Esophagus squamous epithelium (tissue), 5 donors: ENCODE results near the gene VAMP3. TPM values are rescaled to one million over a fixed set of nuclear protein-coding genes. Genes with fewer than 3 reads are reported as not detected.

Experiments
- DNase-seq: peaks from one replicate; lab custom pipeline; 2025; lab: John Stamatoyannopoulos, UW
- H3K27ac ChIP-seq, 4 donors: fragments of 200-600 bp; sonication (generic); one replicate each; pipeline ENCODE4 v1.5.1; 2016 to 2019; ENCODE audit warnings: mild to moderate bottlenecking in 1 of 4
- H3K27me3 ChIP-seq, 4 donors: fragments of 200-600 bp; sonication (generic); 1 replicate in 3 of 4; 2 replicates in 1 of 4; pipeline versions ENCODE4 v1.5.1 to v1.6.0; 2017 to 2021; ENCODE audit warnings: antibody characterized with exemption in 1 of 4
- H3K36me3 ChIP-seq, 3 donors: fragments of 200-600 bp; sonication (generic); one replicate each; pipeline ENCODE4 v1.5.1; 2016 to 2019
- H3K4me1 ChIP-seq, 3 donors: fragments of 200-600 bp; sonication (generic); one replicate each; pipeline ENCODE4 v1.5.1; 2017 to 2019
- H3K4me3 ChIP-seq, 4 donors: fragments of 200-600 bp; sonication (generic); 1 replicate in 3 of 4; 2 replicates in 1 of 4; pipeline ENCODE4 v1.5.1; 2016 to 2019; ENCODE audit warnings: mild to moderate bottlenecking in 2 of 4, moderate library complexity in 1 of 4
- H3K9me3 ChIP-seq, 3 donors: fragments of 200-600 bp; sonication (generic); one replicate each; pipeline ENCODE4 v1.5.1; 2016 to 2019
- CTCF ChIP-seq, 6 experiments: fragments of 450-650 bp in 4 of 6; fragments of 200-600 bp in 2 of 6; sonication (generic) in 2 of 6; IDR thresholded peaks; one replicate each; pipeline ENCODE4 v1.5.1; 2016 to 2019; ENCODE audit warnings: antibody characterized with exemption in 6 of 6, mild to moderate bottlenecking in 4 of 6, moderate library complexity in 4 of 6
- POLR2A ChIP-seq, 4 donors: fragments of 450-650 bp; IDR thresholded peaks; one replicate each; pipeline ENCODE4 v1.6.1; 2017; ENCODE audit warnings: antibody characterized with exemption in 4 of 4, mild to moderate bottlenecking in 4 of 4, moderate library complexity in 3 of 4
- WGBS, 2 donors: methylation state at CpG; one replicate each; pipeline ENCODE4 v1.1.5; 2018; 5-methylcytosine and 5-hydroxymethylcytosine counted together
- intact Hi-C: fragments of 100-400 bp; cut with DNase I; formaldehyde crosslinking; loops from one replicate; pipeline ENCODE4 v1.15.0; 2022
- total RNA-seq, 4 donors: library from RNA; depleted of rRNA; stranded (reverse); fragments of >200 nt; gene quantifications; one replicate each; pipeline ENCODE4 v1.1.0, GENCODE V29; 2016
- donor health status: DM: yes; HTN: yes; CAD: no.

The VAMP3 gene
- total RNA-seq, 4 donors from 2014 or later = 55.8 to 94.6 (median 75.4) TPM

GRCh38 chr1:7743346-7743745 is 27.8 kb upstream of the VAMP3 start:
- intact Hi-C loops = no loop called here
- peaks cover 0 to 17% (median 3%) of the 10 kb centered on the region in 3 donors for H3K4me1 ChIP-seq
- no peaks in the 10 kb centered on the region for H3K9me3 ChIP-seq
- H3K36me3 ChIP-seq = peaks cover 0 to 2% (median 0%) of the 10 kb centered on the region in 3 donors
- DNase-seq = no peak
- no peaks in the 10 kb centered on the region for H3K27me3 ChIP-seq
- no peak overlapping the region for H3K4me3 ChIP-seq
- no peak overlapping the region for H3K27ac ChIP-seq
- TF ChIP-seq CTCF (IDR thresholded peaks at IDR 0.05) (no peak), POLR2A (IDR thresholded peaks at IDR 0.05) (no peak)
- WGBS, 2 donors = 90 to 91% methylated on average over 6 of the region's 6 CpGs

DNA sequence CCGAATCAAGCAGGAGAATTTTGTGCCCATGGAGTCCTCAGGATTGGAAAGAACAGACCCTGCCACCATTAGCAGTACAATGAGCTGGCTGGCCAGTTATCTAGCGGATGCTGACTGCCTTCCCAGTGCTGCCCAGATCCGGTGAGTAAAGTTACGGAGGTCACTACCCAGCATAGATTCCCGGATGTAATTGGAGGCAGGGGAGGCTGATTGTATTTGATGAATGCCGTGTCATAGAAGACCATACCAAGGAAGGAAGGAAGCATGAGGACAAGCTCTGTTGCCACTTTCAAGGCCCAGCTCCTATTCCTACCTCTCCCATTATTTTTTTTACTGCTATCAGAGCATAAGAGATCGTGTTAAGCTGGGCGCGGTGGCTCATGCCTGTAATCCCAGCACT is 26.2 kb upstream of the VAMP3 start:
- Histone ChIP-seq H3K27me3 (no peaks in the 10 kb centered on the region), H3K4me3 (no peak overlapping the region)
- intact Hi-C loops = no loop called here

DNA sequence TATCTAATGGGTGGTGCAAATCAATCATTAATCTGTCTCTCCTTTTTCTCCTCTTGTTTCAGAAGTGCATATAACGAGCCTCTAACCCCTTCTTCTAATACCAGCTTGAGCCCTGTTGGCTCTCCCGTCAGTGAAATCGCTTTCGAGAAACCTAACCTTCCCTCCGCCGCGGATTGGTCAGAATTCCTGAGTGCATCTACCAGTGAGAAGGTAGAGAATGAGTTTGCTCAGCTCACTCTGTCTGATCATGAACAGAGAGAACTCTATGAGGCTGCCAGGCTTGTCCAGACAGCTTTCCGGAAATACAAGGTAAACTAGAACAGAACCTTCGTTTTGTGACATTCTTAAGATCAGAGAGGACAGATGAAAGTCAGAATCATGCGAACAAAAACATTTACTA is 25.3 kb upstream of the VAMP3 start:
- TF ChIP-seq CTCF (IDR thresholded peaks at IDR 0.05) = no peak
- H3K36me3 ChIP-seq = no peaks in the 10 kb centered on the region
- no peak overlapping the region for H3K4me3 ChIP-seq
- intact Hi-C loops = no loop called here
- H3K27me3 ChIP-seq = no peaks in the 10 kb centered on the region
- no peak for DNase-seq
- WGBS, 2 donors = 41 to 67% methylated on average over 10 of the region's 10 CpGs
- peaks cover 0 to 17% (median 3%) of the 10 kb centered on the region in 3 donors for H3K4me1 ChIP-seq
- H3K27ac ChIP-seq = peak overlapping the region; percentile 45 to 68 (median 62)
- no peaks in the 10 kb centered on the region for H3K9me3 ChIP-seq

More for the DNA sequence above, 26.2 kb upstream of the VAMP3 start:
- DNase-seq = no peak
- peaks cover 0 to 17% (median 3%) of the 10 kb centered on the region in 3 donors for H3K4me1 ChIP-seq
- WGBS, 2 donors = 72 to 81% methylated on average over 5 of the region's 9 CpGs
- TF ChIP-seq CTCF (IDR thresholded peaks at IDR 0.05) = no peak
- TF ChIP-seq POLR2A (IDR thresholded peaks at IDR 0.05) = no peak
- H3K9me3 ChIP-seq = no peaks in the 10 kb centered on the region
- H3K27ac ChIP-seq = peak overlapping the region in 3 of 4 donors; percentile 61 to 68 (median 64)
- H3K36me3 ChIP-seq = no peaks in the 10 kb centered on the region

DNA sequence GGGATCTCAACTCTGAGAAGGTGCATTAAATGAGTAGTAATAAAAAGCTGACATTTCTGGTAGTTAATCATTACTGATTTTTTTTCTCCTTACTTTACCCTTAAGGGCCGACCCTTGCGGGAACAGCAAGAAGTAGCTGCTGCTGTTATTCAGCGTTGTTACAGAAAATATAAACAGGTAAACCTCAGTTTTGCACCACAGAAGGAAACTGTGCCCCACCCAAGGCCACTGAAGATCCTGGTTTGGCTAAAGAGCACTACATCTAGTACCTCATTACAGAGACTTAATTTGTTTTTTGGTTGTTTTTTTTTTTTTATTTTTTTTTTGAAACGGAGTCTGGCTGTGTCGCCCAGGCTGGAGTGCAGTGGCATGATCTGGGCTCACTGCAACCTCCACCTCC is 23.5 kb upstream of the VAMP3 start:
- no peaks in the 10 kb centered on the region for H3K27me3 ChIP-seq
- DNase-seq = no peak
- intact Hi-C loops = no loop called here
- TF ChIP-seq POLR2A (IDR thresholded peaks at IDR 0.05) = no peak
- no peak for TF ChIP-seq CTCF (IDR thresholded peaks at IDR 0.05)
- H3K36me3 ChIP-seq = no peaks in the 10 kb centered on the region
- peaks cover 0 to 24% (median 6%) of the 10 kb centered on the region in 3 donors for H3K4me1 ChIP-seq
- H3K9me3 ChIP-seq = no peaks in the 10 kb centered on the region
- WGBS, 2 donors = 88 to 91% methylated on average over 5 of the region's 5 CpGs
- no peak overlapping the region for H3K4me3 ChIP-seq
- H3K27ac ChIP-seq = no peak overlapping the region

- H3K27ac ChIP-seq = no peak overlapping the region
- no peak for DNase-seq
- H3K4me3 ChIP-seq = no peak overlapping the region
- TF ChIP-seq POLR2A (IDR thresholded peaks at IDR 0.05) (no peak), CTCF (IDR thresholded peaks at IDR 0.05) (no peak)
- no peaks in the 10 kb centered on the region for H3K9me3 ChIP-seq
- intact Hi-C loops = no loop called here
- H3K36me3 ChIP-seq = no peaks in the 10 kb centered on the region
- H3K27me3 ChIP-seq = no peaks in the 10 kb centered on the region
- peaks cover 0 to 31% (median 6%) of the 10 kb centered on the region in 3 donors for H3K4me1 ChIP-seq
- 52 to 60% methylated on average over 5 of the region's 5 CpGs for WGBS, 2 donors
Observed at GRCh38 chr1:7749126-7749525, 22.0 kb upstream of the VAMP3 start.
